HG03175 (cell line): Measurements from ENCODE around the gene PTBP1.
"Not testable (repeated sequence)": the region's sequence is repeated elsewhere in the genome, so short reads cannot be mapped to it uniquely, and the experiment has no call there.

Experiments
- ATAC-seq: cut with Tn5 transposase; IDR thresholded peaks from one replicate; pipeline ENCODE4 v1.9.1; 2021; ENCODE audit warnings: mild to moderate bottlenecking, moderate library complexity; ENCODE audit not compliant: unreplicated experiment

The PTBP1 gene

DNA sequence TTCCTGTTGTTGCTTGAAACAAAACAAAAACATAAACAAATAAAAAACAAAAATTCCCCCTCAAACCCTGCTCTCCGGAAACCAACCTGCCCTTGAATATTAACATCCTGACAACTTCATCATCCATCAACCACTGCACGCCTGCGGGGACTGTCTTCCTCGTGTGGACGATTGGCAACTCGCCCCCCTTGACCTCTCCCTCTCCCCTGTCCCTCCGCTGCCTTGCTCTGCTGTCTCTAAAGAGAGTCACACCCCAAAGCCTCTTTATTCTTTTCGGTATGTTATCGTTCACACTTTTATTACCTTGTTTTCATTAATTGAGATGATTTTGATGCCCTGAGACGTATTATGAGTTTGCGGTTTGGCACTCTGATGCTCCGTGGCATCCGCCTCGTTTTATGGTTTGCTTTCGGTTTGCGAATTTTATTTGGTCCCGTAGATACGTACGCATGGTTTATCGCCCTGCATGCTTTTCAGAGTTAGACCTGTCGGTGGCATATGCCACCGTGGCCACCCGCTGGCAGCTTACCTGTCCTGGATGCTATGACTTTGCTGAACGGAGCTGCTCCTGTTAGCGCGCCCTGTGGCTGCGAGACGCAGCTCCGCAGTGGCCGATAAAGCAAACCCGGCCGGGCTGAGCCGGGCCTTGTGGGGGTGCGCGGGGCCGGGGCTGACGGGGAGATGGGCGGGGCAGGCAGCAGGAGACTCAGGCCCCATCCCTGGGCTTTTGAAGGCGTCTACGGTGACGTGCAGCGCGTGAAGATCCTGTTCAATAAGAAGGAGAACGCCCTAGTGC, 10.6 kb downstream of the PTBP1 start:
- ATAC-seq, result no peak

DNA sequence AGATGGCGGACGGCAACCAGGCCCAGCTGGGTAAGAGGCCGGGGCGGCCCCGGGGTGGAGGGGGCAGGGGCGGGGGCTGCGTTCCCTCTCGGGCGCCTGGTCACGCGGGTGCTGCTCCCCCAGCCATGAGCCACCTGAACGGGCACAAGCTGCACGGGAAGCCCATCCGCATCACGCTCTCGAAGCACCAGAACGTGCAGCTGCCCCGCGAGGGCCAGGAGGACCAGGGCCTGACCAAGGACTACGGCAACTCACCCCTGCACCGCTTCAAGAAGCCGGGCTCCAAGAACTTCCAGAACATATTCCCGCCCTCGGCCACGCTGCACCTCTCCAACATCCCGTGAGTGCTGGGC, 11.1 kb downstream of the PTBP1 start:
- ATAC-seq, result no peak

DNA sequence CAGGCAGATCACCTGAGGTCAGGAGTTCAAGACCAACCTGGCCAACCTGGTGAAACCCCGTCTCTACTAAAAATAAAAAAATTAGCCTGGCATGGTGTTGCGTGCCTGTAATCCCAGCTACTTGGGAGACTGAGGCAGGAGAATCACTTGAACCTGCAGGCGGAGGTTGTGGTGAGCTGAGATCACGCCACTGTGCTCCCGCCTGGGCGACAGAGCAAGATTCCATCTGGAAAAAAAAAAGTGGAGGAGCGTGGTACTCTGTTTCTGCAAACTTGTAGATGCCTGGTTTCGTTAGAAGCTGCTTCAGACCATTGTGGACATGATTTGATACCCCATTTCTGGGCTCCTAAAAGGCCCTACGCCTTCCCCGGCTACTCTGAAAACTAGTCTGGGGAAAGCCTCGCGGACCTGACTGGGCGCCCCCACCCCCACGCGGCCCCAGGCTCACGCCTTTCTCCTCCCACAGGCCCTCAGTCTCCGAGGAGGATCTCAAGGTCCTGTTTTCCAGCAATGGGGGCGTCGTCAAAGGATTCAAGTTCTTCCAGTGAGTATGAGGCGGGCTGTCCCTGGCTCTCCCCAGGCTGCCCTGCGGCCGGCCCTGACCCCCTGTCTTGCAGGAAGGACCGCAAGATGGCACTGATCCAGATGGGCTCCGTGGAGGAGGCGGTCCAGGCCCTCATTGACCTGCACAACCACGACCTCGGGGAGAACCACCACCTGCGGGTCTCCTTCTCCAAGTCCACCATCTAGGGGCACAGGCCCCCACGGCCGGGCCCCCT, 13.0 kb downstream of the PTBP1 start:
- ATAC-seq, result no peak

DNA sequence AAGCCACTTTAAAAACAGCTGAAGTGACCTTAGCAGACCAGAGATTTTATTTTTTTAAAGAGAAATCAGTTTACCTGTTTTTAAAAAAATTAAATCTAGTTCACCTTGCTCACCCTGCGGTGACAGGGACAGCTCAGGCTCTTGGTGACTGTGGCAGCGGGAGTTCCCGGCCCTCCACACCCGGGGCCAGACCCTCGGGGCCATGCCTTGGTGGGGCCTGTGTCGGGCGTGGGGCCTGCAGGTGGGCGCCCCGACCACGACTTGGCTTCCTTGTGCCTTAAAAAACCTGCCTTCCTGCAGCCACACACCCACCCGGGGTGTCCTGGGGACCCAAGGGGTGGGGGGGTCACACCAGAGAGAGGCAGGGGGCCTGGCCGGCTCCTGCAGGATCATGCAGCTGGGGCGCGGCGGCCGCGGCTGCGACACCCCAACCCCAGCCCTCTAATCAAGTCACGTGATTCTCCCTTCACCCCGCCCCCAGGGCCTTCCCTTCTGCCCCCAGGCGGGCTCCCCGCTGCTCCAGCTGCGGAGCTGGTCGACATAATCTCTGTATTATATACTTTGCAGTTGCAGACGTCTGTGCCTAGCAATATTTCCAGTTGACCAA, 13.7 kb downstream of the PTBP1 start:
- ATAC-seq, result no peak

DNA sequence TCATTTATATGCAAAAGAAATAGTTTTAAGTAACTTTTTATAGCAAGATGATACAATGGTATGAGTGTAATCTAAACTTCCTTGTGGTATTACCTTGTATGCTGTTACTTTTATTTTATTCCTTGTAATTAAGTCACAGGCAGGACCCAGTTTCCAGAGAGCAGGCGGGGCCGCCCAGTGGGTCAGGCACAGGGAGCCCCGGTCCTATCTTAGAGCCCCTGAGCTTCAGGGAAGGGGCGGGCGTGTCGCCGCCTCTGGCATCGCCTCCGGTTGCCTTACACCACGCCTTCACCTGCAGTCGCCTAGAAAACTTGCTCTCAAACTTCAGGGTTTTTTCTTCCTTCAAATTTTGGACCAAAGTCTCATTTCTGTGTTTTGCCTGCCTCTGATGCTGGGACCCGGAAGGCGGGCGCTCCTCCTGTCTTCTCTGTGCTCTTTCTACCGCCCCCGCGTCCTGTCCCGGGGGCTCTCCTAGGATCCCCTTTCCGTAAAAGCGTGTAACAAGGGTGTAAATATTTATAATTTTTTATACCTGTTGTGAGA, 14.3 kb downstream of the PTBP1 start:
- ATAC-seq, result no peak

DNA sequence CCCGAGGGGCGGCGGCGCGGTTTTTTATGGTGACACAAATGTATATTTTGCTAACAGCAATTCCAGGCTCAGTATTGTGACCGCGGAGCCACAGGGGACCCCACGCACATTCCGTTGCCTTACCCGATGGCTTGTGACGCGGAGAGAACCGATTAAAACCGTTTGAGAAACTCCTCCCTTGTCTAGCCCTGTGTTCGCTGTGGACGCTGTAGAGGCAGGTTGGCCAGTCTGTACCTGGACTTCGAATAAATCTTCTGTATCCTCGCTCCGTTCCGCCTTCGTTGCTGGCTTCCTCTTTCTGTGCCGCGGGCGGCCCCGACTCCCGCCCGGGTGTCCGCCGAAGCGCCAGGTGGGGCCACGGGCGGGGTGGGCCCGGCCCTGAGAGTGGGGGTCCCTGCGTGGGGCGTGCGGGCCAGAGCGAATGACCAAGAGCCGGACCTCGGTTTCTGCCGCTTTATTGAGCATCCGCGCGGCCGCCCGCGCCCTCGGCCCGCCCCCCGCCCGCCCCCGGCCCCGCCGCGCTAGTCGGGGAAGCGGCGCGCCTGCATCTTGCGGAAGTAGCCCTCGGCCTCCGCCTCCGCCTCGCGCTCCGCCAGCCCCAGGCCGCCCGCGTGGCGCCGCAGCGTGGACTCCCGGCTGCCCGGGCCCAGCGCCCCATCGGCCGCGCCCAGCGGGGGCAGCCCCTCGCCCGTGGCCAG, 14.9 kb downstream of the PTBP1 start:
- no peak for ATAC-seq

DNA sequence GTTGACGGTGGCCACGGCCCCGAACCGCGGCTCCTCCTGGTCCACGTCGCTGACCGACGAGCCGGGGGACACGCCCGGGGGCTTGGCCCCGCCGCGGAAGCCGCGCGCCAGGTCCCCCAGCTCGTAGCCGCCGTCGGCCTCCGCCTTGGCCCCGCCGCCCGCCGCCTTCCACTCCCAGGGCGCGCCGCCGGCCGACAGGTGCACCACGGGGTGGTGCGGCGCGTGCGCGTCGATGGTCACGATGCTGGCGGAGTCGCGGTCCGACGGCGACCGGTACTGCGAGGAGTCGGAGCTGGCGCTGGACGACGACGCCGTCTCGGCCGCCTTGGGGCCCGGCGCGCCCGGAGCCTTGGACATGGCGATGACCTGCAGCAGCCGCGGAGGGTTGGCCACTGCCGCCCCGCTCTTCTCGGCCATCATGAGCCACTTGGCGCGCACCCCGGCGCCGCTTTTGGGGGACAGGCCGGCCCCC, 15.5 kb downstream of the PTBP1 start:
- ATAC-seq, result no peak

DNA sequence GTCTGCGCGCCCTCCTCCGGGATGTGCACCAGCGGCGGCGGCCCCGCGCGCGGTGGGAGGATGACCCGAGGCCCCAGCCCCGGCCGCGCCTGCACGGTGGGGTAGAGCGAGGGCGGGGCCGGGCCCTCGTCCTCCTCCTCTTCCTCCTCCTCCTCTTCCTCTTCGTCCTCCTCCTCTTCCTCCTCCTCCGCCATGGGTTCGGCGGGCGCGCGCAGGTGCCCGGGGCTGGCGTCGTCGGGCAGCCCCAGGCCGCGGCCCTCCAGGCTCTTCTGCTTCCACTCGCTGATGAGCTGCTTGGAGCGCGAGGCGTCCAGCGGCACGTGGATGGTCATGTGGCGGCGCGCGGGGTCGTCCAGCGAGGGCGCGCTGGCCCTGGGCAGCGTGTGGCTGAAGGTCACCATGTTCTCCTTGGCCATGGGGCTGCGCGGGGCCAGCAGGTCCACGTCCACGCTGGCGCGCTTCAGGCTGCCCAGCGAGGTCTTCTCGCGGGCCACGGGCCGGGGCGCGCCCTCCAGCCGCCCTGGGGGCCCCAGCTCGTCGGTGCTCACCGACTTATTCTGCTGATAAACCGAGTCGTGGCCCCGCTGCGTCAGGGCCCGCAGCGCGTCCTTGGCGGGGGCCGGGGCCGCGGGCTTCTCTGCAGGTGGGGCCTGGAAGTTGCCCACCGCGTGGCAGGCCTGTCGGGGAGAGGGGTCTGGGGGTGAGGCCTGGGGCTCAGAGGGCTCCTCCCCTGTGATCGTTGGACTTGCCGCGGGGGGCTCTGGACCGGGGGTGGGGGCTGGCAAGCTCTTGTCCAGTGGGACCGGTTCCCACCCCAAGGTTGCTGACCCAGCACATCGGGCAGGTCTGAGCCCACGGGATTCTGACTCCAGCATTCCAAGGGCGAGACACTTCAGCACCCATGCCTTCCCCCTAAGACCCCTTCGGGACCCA, 16.2 kb downstream of the PTBP1 start:
- ATAC-seq, result no peak

DNA sequence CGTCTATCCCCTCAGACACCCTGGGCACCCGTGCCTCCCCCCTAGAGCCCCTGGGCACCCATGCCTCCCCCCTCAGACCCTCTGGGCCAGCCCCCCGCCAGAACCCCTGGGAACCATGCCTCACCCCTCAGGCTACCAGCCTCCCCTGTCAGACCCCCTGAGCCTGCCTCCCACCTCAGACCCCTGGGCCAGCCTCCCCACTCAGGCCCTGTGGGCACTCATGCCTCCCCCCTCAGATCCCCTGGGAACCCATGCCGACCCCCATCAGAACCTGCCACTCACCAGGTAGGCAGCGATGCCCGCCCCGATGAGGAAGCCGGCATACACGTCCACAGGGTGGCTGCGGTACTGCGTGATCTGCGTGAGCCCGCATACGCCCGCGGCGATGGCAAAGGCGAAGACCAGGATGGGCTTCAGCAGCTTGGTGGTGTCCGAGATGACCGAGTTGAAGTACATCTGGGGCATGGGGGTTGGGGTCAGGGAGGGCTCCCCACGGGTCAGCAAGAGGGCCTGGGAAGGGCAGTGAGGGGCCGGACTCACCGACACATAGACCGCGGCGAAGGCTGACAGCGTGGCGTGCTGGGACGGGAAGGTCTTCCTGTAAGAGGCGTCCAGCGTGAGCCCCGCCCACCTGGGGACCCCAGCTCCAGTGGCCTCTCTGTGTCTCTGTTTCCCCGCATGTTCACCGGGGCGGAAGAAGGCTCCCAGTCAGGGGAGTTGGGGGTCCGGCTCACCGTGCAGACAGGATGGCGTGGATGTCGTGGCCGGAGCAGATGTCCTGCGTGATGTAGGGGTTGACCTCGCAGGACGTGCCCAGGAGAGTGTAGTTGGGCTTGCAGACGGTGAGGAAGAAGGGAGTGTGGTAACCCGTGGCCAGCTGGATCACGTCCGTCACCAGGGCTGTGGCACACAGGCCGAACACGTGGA, 17.2 kb downstream of the PTBP1 start:
- no peak for ATAC-seq

DNA sequence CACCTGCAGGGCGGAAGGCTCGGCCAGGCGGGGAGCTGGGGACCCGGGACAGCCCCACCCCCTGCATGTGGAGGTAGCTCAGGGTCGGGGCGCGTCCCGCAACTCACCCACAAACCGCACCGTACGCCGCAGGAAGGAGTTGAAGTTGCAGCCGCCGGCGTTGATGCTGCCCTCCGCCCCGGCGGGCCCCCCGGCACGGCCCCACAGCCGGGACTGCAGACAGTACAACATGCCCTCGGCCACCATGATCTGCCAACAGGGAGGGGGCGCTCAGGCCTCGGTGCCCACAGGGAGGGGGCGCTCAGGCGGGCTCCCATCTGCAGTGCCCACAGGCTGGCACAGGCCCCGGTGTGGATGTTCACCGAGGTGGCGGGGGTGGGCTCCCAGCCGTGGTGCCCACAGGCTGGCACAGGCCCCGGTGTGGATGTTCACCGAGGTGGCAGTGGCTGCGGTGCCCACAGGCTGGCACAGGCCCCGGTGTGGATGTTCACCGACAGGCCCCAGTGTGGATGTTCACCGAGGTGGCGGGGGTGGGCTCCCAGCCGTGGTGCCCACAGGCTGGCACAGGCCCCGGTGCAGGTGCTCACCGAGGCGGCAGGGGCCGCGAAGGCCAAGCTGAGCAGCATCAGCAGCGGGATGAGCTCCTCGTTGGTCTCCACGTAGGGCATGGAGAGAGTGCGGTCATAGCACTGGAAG, 18.0 kb downstream of the PTBP1 start:
- no peak for ATAC-seq

DNA sequence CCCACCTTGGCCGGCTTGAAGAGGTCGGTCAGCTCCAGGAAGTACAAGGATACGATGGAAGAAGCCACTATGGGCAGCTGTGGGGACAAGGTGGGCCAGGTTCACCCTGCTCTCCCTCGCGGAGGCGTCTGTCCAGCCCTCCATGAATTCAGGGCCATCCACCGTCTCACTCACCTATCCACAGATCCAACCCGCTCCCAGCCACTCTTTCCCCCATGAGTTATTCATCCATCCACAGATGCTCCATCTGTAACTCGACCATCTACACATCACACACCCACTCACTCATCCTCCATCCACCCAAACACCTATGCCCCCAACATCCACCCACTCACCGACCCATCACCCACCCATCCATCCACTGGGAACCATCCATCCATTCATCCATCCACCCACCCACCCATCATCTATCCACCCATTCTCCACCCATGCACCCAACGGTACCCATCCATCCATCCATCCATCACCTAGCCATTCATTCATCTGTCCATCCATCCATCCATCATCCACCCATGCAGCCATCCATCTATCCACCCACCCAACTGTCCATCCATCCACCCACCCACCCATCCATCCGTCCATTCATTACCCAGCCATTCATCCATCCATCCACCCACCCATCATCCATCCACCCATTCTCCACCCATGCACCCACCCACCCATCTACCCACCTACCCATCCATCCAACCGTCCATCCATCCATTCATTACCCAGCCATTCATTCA, 18.7 kb downstream of the PTBP1 start:
- no peak for ATAC-seq

DNA sequence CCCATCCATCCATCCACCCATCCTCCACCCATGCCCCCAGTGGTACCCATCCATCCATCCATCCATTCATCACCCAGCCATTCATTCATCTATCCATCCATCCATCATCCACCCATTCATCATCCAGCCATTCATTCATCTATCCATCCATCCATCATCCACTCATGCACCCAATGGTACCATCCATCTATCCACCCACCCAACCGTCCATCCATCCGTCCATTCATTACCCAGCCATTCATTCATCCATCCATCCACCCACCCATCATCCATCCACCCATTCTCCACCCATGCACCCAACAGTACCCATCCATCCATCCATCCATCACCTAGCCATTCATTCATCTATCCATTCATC, 19.2 kb downstream of the PTBP1 start:
- no peak for ATAC-seq

DNA sequence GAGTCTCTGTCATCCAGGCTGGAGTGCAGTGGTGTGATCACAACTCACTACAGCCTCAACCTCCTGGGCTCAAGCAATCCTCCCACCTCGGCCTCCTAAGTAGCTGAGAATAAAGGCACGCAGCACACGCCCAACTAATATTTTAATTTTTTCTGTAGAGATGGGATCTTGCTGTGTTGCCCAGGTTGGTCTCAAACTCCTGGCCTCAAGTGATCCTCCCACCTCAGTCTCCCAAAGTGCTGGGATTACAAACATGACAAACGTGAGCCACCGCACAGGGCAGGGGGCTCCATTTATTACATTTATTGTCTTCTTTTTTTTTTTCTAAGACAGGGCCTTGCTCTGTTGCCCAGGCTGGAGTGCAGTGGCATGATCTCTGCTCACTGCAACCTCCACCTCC, 23.0 kb downstream of the PTBP1 start:
- ATAC-seq, result not testable (repeated sequence)

DNA sequence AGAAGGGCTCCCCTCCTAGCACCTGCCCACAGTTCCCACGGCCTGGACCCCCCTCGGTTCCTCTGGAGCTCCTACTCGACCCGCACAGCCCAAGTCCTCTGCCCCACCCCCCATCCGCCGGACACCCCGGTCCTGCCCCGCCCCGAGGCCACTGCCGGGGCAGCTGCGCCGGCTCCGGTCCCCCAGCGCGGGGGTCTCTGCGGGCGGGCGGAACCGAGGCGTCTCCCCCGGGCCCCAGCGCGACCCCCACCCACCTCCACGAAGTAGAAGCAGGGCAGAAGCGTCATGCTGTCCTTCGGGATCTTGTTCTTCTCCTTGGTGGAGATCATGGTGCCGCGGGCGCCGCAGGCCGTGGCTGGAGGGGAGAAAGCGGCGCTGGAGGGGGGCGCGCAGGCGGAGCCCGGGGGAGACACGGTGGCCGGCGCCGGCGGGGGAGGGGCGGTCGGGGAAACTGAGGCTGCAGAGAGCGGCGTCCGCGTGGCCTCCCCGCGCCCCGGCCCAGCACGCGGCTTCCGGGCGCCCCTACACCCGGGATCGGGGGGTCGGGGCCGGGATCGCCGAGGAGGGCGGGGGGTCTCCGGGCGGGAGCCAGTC, 24.1 kb downstream of the PTBP1 start:
- ATAC-seq, result no peak

DNA sequence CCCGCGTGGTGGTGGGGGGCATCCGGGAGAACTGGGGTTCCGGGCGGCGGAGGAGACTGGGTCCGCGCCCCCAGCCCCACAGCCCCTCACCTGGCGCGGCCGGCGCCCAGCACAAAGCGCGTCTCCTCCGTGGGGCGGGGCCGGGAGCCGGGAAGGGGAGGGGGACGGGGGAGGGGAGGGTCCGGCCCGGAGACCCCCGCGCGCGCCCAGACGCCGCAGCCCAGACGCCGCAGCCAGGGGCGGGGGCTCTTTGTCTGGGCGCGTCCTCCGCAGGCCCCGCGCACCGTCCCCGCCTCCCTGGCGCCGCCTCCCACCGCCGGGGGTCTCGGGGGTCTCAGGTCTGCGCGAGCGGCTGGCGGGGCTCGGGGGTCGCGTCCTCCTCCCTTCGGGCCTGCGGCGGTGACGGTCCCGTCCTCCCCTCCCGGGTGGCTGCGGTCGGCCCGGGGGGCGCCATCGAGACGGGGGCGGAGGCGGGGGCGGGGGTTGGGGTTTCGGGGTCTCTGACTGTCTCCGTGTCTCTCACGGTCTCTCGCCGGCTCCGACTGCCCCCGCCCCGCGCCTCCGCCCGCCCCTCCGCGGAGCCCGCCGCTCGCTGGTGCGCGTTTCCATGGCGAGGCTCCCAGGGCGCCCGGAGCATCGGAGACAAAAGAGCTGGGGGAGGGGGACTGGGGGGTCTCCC, 24.7 kb downstream of the PTBP1 start, which contains the start of gene PLPPR3:
Gene PLPPR3, minus strand, starts transcription at position 131 of the 679 bp plus-strand sequence. CDS start 396 bp downstream, outside the sequence.
- no peak for ATAC-seq

DNA sequence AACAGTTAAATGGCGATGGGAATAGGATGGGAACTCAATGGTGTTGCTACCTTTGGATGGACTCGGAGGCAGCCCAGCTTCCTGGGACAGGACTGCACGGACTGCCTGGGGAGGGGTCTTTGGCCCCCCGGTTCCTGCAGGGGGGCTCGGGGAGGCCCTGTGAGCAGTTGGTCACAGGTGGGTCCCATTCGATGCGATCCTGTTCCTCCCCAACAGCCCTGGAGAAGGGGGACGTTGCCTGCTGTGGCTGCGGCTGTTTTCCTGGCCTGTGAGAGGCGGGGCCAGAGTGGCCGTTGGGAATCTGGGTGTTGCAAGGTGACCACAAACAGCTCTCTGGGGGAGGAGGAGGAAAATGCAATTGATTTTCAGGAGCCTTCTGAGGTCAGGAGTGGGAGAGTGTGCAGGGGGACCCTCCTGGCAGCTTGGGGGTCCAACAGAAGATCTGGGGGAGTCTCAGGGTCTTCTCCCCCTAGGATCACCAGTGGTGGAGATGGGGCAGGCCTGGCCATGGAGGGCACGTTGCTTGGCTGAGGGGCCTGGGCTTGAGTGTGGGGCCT, 26.4 kb downstream of the PTBP1 start:
- ATAC-seq, result no peak
